Endothelial cell of umbilical vein (primary cell): Measurements from ENCODE around the gene DAZL. TPM values are rescaled to one million over a fixed set of nuclear protein-coding genes. Genes with fewer than 3 reads are reported as not detected.
A peak's percentile ranks its signal among the peaks of the same experiment; 100 is the strongest.

Source experiments
- BruUV-seq: library from RNA; stranded (reverse); fragments of 400-500 nt; replicated peaks from 2 replicates; lab custom pipeline; 2021; lab: Mats Ljungman, UMichigan
- CTCF ChIA-PET: fragments of 300-600, 350-600 bp; sonication (Branson Sonifier 250); formaldehyde crosslinking; loops from one replicate; lab custom pipeline; 2021; ENCODE audit warnings: antibody characterized with exemption, inconsistent platforms; lab: Charles Lee
- POLR2A ChIA-PET: fragments of 300-600, 350-600 bp; sonication (Branson Sonifier 250); formaldehyde crosslinking; loops from one replicate; lab custom pipeline; 2021; ENCODE audit warnings: antibody characterized with exemption, inconsistent platforms; lab: Charles Lee
- DNase-seq: peaks from one replicate; pipeline ENCODE4 v3.0.0-alpha.2; 2011; ENCODE audit warnings: low read depth, low spot score
- FAIRE-seq: peaks from 2 replicates; lab custom pipeline; 2011; peaks lifted over from hg19 to GRCh38; lab: Jason Lieb, UNC
- H2AFZ ChIP-seq: 2 replicates; pipeline ENCODE4 v1.6.0; 2012; ENCODE audit warnings: low read depth, low read length, control low read depth, inconsistent platforms
- H3K27ac ChIP-seq: 2 replicates; pipeline ENCODE4 v1.5.1; 2011; ENCODE audit warnings: low read depth, mild to moderate bottlenecking, control low read depth, low read length, moderate library complexity; ENCODE audit not compliant: insufficient read depth
- H3K27me3 ChIP-seq, 2 experiments: 2 replicates each; pipeline versions ENCODE4 v1.6.0 to v1.6.1; 2011; ENCODE audit warnings: low read length in 2 of 2, mixed read lengths in 1 of 2; ENCODE audit not compliant: control insufficient read depth in 2 of 2, insufficient read depth in 2 of 2
- H3K36me3 ChIP-seq, 2 experiments: 2 replicates in 1 of 2; 3 replicates in 1 of 2; pipeline ENCODE4 v1.5.1; 2011; ENCODE audit warnings: low read length in 2 of 2, mild to moderate bottlenecking in 1 of 2, moderate library complexity in 1 of 2; ENCODE audit not compliant: control insufficient read depth in 2 of 2, insufficient read depth in 2 of 2; ENCODE audit errors: extremely low read depth in 1 of 2
- H3K4me1 ChIP-seq: 3 replicates; pipeline ENCODE4 v1.5.1; 2011; ENCODE audit warnings: mild to moderate bottlenecking, low read length; ENCODE audit not compliant: control insufficient read depth, insufficient read depth; ENCODE audit errors: extremely low read depth
- H3K4me2 ChIP-seq: 2 replicates; pipeline ENCODE4 v1.6.1; 2011; ENCODE audit warnings: low read length, control low read depth, mixed read lengths; ENCODE audit not compliant: insufficient read depth
- H3K4me3 ChIP-seq, 3 experiments: fragments of 200-600 bp in 1 of 3; sonication (generic), shearing (Covaris generic) in 1 of 3; replicated peaks in 1 of 3; 2 replicates each; pipeline ENCODE4 v1.5.1; 2011 to 2016; ENCODE audit warnings: control low read depth in 3 of 3, low read length in 3 of 3, mild to moderate bottlenecking in 2 of 3, inconsistent platforms in 1 of 3, low read depth in 1 of 3, moderate library complexity in 1 of 3; ENCODE audit not compliant: insufficient read depth in 1 of 3
- H3K79me2 ChIP-seq: 2 replicates; pipeline ENCODE4 v1.6.0; 2012; ENCODE audit warnings: low read length, inconsistent platforms; ENCODE audit not compliant: control insufficient read depth, insufficient read depth
- H3K9ac ChIP-seq: replicated peaks from 2 replicates; pipeline ENCODE3; 2011; ENCODE audit warnings: low read length, control low read depth; ENCODE audit not compliant: insufficient read depth; ENCODE audit errors: extremely low read depth
- H3K9me1 ChIP-seq: replicated peaks from 3 replicates; pipeline ENCODE4 v1.6.0; 2011; ENCODE audit warnings: mild to moderate bottlenecking, low read length; ENCODE audit not compliant: control insufficient read depth, insufficient read depth; ENCODE audit errors: extremely low read depth
- H3K9me3 ChIP-seq: replicated peaks from 2 replicates; pipeline ENCODE4 v1.5.1; 2012; ENCODE audit warnings: low read length, inconsistent platforms; ENCODE audit not compliant: control insufficient read depth, insufficient read depth
- H4K20me1 ChIP-seq: replicated peaks from 2 replicates; pipeline ENCODE3; 2011; ENCODE audit warnings: mild to moderate bottlenecking, low read length; ENCODE audit not compliant: control insufficient read depth, insufficient read depth; ENCODE audit errors: extremely low read depth
- EZH2 ChIP-seq: IDR thresholded peaks from 2 replicates; pipeline ENCODE4 v1.6.1; 2012; ENCODE audit warnings: borderline replicate concordance, low read depth, mild to moderate bottlenecking, moderate library complexity, low read length, inconsistent platforms; ENCODE audit not compliant: severe bottlenecking
- FOS ChIP-seq: IDR thresholded peaks from 2 replicates; pipeline ENCODE4 v1.6.1; 2011; ENCODE audit warnings: mild to moderate bottlenecking, low read length, moderate library complexity, borderline replicate concordance; ENCODE audit not compliant: insufficient read depth
- GATA2 ChIP-seq: IDR thresholded peaks from 2 replicates; pipeline ENCODE4 v1.7.0; 2011; ENCODE audit warnings: low read depth, mild to moderate bottlenecking, moderate library complexity, mixed read lengths, low read length; ENCODE audit not compliant: insufficient read length, insufficient read depth
- JUN ChIP-seq: IDR thresholded peaks from 2 replicates; pipeline ENCODE4 v1.6.1; 2011; ENCODE audit warnings: borderline replicate concordance, low read depth; ENCODE audit not compliant: insufficient read length, insufficient read depth
- MYC ChIP-seq: IDR thresholded peaks from one replicate; pipeline ENCODE4 v1.6.1; 2011; ENCODE audit warnings: mild to moderate bottlenecking, low read depth, low read length
- POLR2A ChIP-seq: IDR thresholded peaks from 2 replicates; pipeline ENCODE4 v1.6.1; 2012; ENCODE audit warnings: low read depth, mild to moderate bottlenecking, control low read depth, low read length
- POLR2AphosphoS5 ChIP-seq: IDR thresholded peaks from 2 replicates; pipeline ENCODE4 v1.6.1; 2012; ENCODE audit warnings: low read depth, mild to moderate bottlenecking, control low read depth, low read length, moderate library complexity; ENCODE audit not compliant: insufficient read depth
- dilution Hi-C: fragments of 300-500 bp; cut with MboI; formaldehyde crosslinking; loops from one replicate; pipeline ENCODE4 v1.15.0; 2019; ENCODE audit warnings: low sequenced_read_pairs; ENCODE audit not compliant: extremely low pct_ligation_motif_present
- intact Hi-C: fragments of 100-400 bp; cut with micrococcal nuclease; formaldehyde crosslinking; loops from one replicate; pipeline ENCODE4 v1.10.0; 2022
- polyA plus RNA-seq, 4 experiments: library from polyadenylated mRNA; depleted of rRNA in 3 of 4; stranded (reverse) in 3 of 4; unstranded in 1 of 4; fragments of >200 nt; gene quantifications; 2 replicates each; pipeline versions ENCODE4 v1.2.1 to v1.2.3, GENCODE V29; 2011 to 2012; ENCODE audit warnings: missing spikeins in 1 of 4
- total RNA-seq: library from RNA; stranded (reverse); gene quantifications from 2 replicates; pipeline ENCODE4 v1.2.3, GENCODE V29; 2021
- TF ChIP-seq, protein P1 (sequence below), 2 donors: IDR thresholded peaks; 1 replicate in 1 of 2; 2 replicates in 1 of 2; pipeline ENCODE4 v1.5.1; 2011; ENCODE audit warnings: low read length in 2 of 2, mild to moderate bottlenecking in 2 of 2, moderate library complexity in 2 of 2, control low read depth in 1 of 2, inconsistent platforms in 1 of 2, low read depth in 1 of 2; ENCODE audit not compliant: insufficient read depth in 1 of 2; ENCODE audit errors: extremely low read depth in 1 of 2
- TF ChIP-seq, protein P2 (sequence below): IDR thresholded peaks from 2 replicates; pipeline ENCODE4 v1.6.1; 2011; ENCODE audit not compliant: insufficient read depth, insufficient read length

The DAZL gene
- total and polyA plus RNA-seq, 2 donors (not counting 3 experiments of a cell fraction or from before 2014, with no cell fraction given) = not detected

DNA sequence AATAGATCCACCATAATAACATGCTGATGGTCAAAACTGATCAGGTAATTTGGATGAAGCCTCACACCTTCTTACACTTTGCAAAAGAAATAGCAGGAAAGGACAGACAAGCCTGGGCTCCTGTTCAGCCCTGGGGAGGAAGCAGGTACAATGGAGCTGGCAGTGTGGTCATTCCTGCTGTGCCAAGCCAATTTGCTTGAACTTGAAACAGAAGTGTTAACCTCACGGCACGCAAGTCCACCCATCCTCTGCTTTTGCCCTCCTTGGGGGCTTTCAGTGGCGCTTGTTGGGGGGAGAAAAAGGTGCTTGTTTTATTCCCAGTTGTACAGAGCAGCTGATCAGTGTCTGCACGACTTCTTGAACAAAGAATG, 54.9 kb downstream of the DAZL start:
- Histone ChIP-seq H3K79me2 (no peaks in the 10 kb centered on the region), H3K36me3 (no peaks in the 10 kb centered on the region), H3K9me1 (no peaks in the 10 kb centered on the region), H4K20me1 (no peaks in the 10 kb centered on the region), H2AFZ (peak overlapping the region; percentile 24), H3K9me3 (no peaks in the 10 kb centered on the region), H3K27me3 (peaks cover 3 to 4% of the 10 kb centered on the region in 2 experiments), H3K4me3 (no peak overlapping the region), H3K4me1 (peaks cover 6% of the 10 kb centered on the region), H3K4me2 (peak overlapping the region; percentile 59), H3K27ac (no peak overlapping the region), H3K9ac (no peak overlapping the region)
- no peak for TF ChIP-seq POLR2A
- TF ChIP-seq MYC = no peak
- no peak for TF ChIP-seq GATA2
- TF ChIP-seq POLR2AphosphoS5 = no peak
- TF ChIP-seq JUN = no peak
- TF ChIP-seq, protein P1, sequence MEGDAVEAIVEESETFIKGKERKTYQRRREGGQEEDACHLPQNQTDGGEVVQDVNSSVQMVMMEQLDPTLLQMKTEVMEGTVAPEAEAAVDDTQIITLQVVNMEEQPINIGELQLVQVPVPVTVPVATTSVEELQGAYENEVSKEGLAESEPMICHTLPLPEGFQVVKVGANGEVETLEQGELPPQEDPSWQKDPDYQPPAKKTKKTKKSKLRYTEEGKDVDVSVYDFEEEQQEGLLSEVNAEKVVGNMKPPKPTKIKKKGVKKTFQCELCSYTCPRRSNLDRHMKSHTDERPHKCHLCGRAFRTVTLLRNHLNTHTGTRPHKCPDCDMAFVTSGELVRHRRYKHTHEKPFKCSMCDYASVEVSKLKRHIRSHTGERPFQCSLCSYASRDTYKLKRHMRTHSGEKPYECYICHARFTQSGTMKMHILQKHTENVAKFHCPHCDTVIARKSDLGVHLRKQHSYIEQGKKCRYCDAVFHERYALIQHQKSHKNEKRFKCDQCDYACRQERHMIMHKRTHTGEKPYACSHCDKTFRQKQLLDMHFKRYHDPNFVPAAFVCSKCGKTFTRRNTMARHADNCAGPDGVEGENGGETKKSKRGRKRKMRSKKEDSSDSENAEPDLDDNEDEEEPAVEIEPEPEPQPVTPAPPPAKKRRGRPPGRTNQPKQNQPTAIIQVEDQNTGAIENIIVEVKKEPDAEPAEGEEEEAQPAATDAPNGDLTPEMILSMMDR (IDR thresholded peaks at IDR 0.05; ENCODE audit: extremely low read depth in 1 of 2, insufficient read depth in 1 of 2, low read depth in 1 of 2, low read length in 2 of 2) = no peak
- TF ChIP-seq FOS = no peak
- TF ChIP-seq EZH2 = no peak
- TF ChIP-seq, protein P2, sequence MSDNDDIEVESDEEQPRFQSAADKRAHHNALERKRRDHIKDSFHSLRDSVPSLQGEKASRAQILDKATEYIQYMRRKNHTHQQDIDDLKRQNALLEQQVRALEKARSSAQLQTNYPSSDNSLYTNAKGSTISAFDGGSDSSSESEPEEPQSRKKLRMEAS = no peak
- dilution Hi-C loops (no loop called here), intact Hi-C loops (loop anchor here (1.0 to 5.0 kb wide), 6 partner anchors 33 to 735 kb away; no protein-coding TSS in a partner anchor)
- DNase-seq (no peak), FAIRE-seq (peak; percentile 59)
- no TSS peak for BruUV-seq
- ChIA-PET CTCF (interaction anchor here (0.8 to 3.9 kb wide), 17 partner anchors 13 to 734 kb away, joined by 3 to 188 read pairs (median 6); partner anchors contain the start of genes DPH3 and OXNAD1), POLR2A (no interaction called here)
